ENCODE data around the gene NLGN1. TPM values are rescaled to one million over a fixed set of nuclear protein-coding genes. Genes with fewer than 3 reads are reported as not detected.

The NLGN1 gene
- total and polyA plus RNA-seq, 5 experiments from 2014 or later, result not detected

DNA sequence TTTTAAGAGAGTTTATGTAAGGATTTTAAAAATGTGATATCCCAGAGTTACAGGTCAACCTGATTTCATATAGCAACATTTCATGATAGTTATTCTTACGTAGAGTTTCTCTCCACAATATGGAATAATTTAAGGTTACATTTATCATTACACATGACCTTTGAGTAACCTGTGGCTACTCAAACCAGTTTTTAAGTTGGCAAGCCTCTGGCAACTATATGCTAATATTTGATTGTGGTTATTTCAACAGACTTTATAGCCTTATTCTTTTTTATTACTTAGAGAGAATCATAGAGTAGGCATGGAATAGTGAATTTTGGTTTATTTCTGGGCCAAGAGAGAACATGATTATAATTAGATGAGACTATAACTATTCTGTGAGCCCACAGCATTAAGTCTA lies 504.9 kb downstream of the NLGN1 start:
- DNase-seq, result no peak
- Mint-ChIP-seq H3K4me1 (no peaks in the 10 kb centered on the region), H3K9me3 (peaks cover 0 to 9% (median 0%) of the 10 kb centered on the region in 9 donors), H3K27me3 (no peaks in the 10 kb centered on the region), H3K36me3 (no peaks in the 10 kb centered on the region), H3K27ac (no peak overlapping the region), H3K4me3 (no peak overlapping the region)
- ATAC-seq, result no peak
- POLR2A ChIA-PET, result no interaction called here

DNA sequence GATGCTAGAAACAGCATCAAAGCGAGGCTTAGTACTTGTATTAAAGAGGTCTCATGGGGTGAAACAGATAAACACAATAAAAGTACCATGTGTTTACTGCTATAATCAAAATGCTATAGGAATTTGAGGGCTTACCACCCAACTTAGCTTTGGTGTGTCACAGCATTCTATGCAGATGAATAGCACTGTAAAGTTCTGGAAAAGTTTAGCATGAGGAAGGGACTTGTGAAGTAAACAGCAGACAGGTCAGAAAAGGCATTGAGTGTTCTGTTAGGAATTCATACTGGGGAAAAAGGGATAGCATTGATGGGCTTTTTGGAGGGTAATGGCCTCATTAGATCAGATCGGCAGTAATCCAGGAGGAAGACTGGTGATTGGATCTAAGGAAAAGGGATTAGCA lies 505.3 kb downstream of the NLGN1 start:
- POLR2A ChIA-PET, result no interaction called here
- no peaks in the 10 kb centered on the region for H3K4me1 Mint-ChIP-seq
- H3K9me3 Mint-ChIP-seq, result peaks cover 0 to 9% (median 0%) of the 10 kb centered on the region in 9 donors
- DNase-seq (no peak), ATAC-seq (no peak)
- H3K4me3 Mint-ChIP-seq, result no peak overlapping the region
- H3K27me3 Mint-ChIP-seq, result no peaks in the 10 kb centered on the region
- no peaks in the 10 kb centered on the region for H3K36me3 Mint-ChIP-seq
- no peak overlapping the region for H3K27ac Mint-ChIP-seq

- Mint-ChIP-seq H3K27me3 (peaks cover 0 to 3% (median 0%) of the 10 kb centered on the region in 5 donors), H3K4me1 (no peaks in the 10 kb centered on the region), H3K9me3 (peaks cover 0 to 13% (median 0%) of the 10 kb centered on the region in 9 donors), H3K36me3 (no peaks in the 10 kb centered on the region), H3K27ac (no peak overlapping the region), H3K4me3 (no peak overlapping the region)
- ATAC-seq (no peak), DNase-seq (no peak)
- POLR2A ChIA-PET, result no interaction called here
Observed at GRCh38 chr3:173905381-173905780, 507.8 kb downstream of the NLGN1 start.

- ATAC-seq (no peak), DNase-seq (no peak)
- POLR2A ChIA-PET, result no interaction called here
- Mint-ChIP-seq H3K27ac (no peak overlapping the region), H3K9me3 (peaks cover 0 to 8% (median 0%) of the 10 kb centered on the region in 9 donors), H3K27me3 (peaks cover 0 to 3% (median 0%) of the 10 kb centered on the region in 5 donors), H3K36me3 (no peaks in the 10 kb centered on the region), H3K4me1 (no peaks in the 10 kb centered on the region), H3K4me3 (no peak overlapping the region)
Observed at GRCh38 chr3:173911446-173911845, 513.9 kb downstream of the NLGN1 start.

GRCh38 chr3:173912126-173912525 lies 514.6 kb downstream of the NLGN1 start:
- Mint-ChIP-seq H3K27me3 (peaks cover 0 to 3% (median 0%) of the 10 kb centered on the region in 5 donors), H3K27ac (no peak overlapping the region), H3K36me3 (no peaks in the 10 kb centered on the region), H3K4me1 (no peaks in the 10 kb centered on the region), H3K9me3 (peaks cover 0 to 8% (median 0%) of the 10 kb centered on the region in 9 donors), H3K4me3 (no peak overlapping the region)
- ATAC-seq, result no peak
- DNase-seq, result no peak
- POLR2A ChIA-PET, result no interaction called here

- Mint-ChIP-seq H3K9me3 (peaks cover 0 to 8% (median 0%) of the 10 kb centered on the region in 9 donors), H3K27ac (no peak overlapping the region), H3K36me3 (no peaks in the 10 kb centered on the region), H3K4me1 (no peaks in the 10 kb centered on the region), H3K27me3 (peaks cover 0 to 3% (median 0%) of the 10 kb centered on the region in 5 donors), H3K4me3 (no peak overlapping the region)
- ATAC-seq (no peak), DNase-seq (no peak)
- POLR2A ChIA-PET, result no interaction called here
Observed at GRCh38 chr3:173913397-173913796, 515.9 kb downstream of the NLGN1 start.

DNA sequence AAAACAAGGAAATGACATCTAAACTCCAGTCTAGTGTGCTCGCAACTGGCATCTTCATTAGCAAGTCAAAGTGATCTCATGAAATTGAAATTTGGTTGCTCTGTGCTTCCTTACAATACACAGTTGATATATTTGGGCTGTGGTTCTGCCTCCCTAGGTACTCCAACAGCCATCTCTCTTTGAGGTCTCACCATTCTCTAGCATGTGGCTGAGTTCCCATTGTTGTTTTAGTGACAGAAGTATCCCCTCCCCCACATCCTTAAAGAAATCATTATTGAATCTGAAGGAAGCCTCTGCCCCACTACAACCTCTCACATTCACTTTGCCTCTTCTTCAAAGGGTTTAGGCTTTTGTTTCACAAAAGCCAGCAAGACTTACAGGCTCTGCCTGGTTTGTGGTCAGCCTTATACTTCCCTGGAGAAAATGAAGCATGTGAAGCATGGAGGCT lies 516.5 kb downstream of the NLGN1 start:
- ATAC-seq, result no peak
- Mint-ChIP-seq H3K9me3 (peaks cover 0 to 8% (median 0%) of the 10 kb centered on the region in 9 donors), H3K27ac (no peak overlapping the region), H3K4me3 (no peak overlapping the region), H3K36me3 (no peaks in the 10 kb centered on the region), H3K4me1 (no peaks in the 10 kb centered on the region), H3K27me3 (peaks cover 0 to 3% (median 0%) of the 10 kb centered on the region in 5 donors)
- POLR2A ChIA-PET, result no interaction called here
- DNase-seq, result no peak

DNA sequence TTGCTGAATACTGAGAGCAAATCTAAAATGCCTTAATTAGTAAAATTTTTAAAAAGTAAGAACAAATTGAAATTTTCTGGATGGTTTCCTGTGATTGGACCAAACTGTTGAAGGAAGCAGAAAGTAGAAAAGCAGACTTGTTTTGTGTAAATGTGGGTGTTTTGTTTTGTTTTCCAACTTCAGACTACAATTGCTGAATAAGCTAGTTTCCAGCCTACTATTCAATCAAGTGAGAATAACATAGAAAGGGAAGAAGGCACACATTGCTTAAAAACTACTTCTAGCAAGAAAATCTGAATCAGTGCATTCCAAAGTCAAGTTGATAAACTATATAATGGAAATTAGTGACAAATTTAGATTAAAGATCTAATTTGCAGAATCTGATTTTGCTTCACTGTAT lies 519.3 kb downstream of the NLGN1 start:
- no peaks in the 10 kb centered on the region for H3K4me1 Mint-ChIP-seq
- H3K27ac Mint-ChIP-seq, result no peak overlapping the region
- no peaks in the 10 kb centered on the region for H3K27me3 Mint-ChIP-seq
- no peaks in the 10 kb centered on the region for H3K36me3 Mint-ChIP-seq
- H3K4me3 Mint-ChIP-seq, result no peak overlapping the region
- POLR2A ChIA-PET, result no interaction called here
- DNase-seq (no peak), ATAC-seq (no peak)
- H3K9me3 Mint-ChIP-seq, result peaks cover 0 to 3% (median 0%) of the 10 kb centered on the region in 9 donors

- POLR2A ChIA-PET, result no interaction called here
- Mint-ChIP-seq H3K4me1 (no peaks in the 10 kb centered on the region), H3K36me3 (no peaks in the 10 kb centered on the region), H3K27me3 (no peaks in the 10 kb centered on the region), H3K4me3 (no peak overlapping the region), H3K9me3 (peaks cover 0 to 3% (median 0%) of the 10 kb centered on the region in 9 donors), H3K27ac (no peak overlapping the region)
- DNase-seq (no peak), ATAC-seq (no peak)
Observed at GRCh38 chr3:173920386-173920785, 522.8 kb downstream of the NLGN1 start.

GRCh38 chr3:173921732-173922131 lies 524.2 kb downstream of the NLGN1 start:
- Mint-ChIP-seq H3K36me3 (no peaks in the 10 kb centered on the region), H3K9me3 (peaks cover 0 to 3% (median 0%) of the 10 kb centered on the region in 9 donors), H3K27ac (no peak overlapping the region), H3K27me3 (no peaks in the 10 kb centered on the region), H3K4me3 (no peak overlapping the region), H3K4me1 (no peaks in the 10 kb centered on the region)
- POLR2A ChIA-PET, result no interaction called here
- DNase-seq (no peak), ATAC-seq (no peak)

DNA sequence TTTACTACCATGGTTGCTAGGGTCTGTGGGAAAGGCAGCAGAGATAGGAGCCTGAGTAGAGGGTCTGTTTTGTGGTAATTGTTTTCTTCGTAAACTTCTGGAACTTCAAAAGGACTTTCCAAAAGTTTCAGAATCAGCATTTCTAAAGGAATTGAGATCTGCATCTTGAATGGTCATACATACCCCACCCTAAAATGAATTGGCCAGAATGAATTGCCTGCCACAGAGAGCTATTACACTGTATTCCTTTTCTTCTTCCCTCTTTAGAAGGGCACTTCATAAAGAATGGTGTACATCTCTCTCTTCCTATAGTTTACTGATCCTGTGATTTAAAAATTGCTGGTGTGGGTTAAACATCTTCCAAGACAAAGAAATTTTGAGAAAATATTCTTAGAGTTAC lies 525.7 kb downstream of the NLGN1 start:
- POLR2A ChIA-PET, result no interaction called here
- Mint-ChIP-seq H3K4me1 (no peaks in the 10 kb centered on the region), H3K9me3 (peaks cover 0 to 6% (median 0%) of the 10 kb centered on the region in 9 donors), H3K27me3 (no peaks in the 10 kb centered on the region), H3K4me3 (no peak overlapping the region), H3K36me3 (no peaks in the 10 kb centered on the region), H3K27ac (no peak overlapping the region)
- ATAC-seq (no peak), DNase-seq (no peak)

GRCh38 chr3:173930251-173930650 lies 532.7 kb downstream of the NLGN1 start:
- Mint-ChIP-seq H3K27me3 (no peaks in the 10 kb centered on the region), H3K27ac (no peak overlapping the region), H3K36me3 (no peaks in the 10 kb centered on the region), H3K4me3 (no peak overlapping the region), H3K4me1 (no peaks in the 10 kb centered on the region), H3K9me3 (peaks cover 0 to 8% (median 0%) of the 10 kb centered on the region in 9 donors)
- DNase-seq (no peak), ATAC-seq (no peak)
- POLR2A ChIA-PET, result no interaction called here

DNA sequence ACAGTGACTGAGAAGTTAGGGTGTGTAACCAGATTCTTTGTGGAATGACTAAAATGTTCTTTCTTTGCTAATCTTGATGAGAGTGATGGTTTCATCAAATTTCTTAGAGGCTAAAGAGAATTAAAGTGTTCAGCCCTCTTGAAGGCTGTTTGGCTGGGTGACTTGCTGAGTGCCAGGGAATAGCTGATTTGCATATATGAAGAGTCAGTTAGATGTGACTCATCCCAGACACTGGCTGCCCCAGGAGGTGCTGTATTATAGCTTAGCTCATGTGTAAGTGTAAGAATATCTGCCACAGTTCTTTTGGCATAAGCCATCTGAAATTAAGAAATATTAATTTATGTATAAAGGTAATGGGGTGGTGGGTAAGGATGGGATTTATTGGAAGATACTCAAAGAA lies 535.1 kb downstream of the NLGN1 start:
- ATAC-seq, result no peak

DNA sequence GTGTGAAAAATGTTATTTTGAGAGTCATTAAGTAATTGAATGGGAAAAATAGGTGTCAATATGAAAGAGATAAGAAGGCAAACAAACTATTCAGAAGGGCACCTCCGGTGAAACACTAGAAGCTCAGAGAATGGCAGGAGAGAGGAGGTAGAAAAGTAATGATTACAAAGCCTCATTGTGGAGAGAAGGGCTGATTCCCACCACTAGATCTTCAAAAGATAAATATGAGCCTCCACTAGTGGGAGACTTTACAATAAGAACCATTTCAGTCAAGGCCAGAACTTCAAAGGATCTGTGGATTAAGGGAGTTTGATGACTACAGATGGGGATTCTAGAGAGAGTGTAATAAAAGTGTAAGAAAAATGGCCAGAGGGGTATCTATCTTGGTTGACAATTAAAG lies 535.6 kb downstream of the NLGN1 start:
- H3K4me3 Mint-ChIP-seq, result no peak overlapping the region
- H3K4me1 Mint-ChIP-seq, result no peaks in the 10 kb centered on the region
- POLR2A ChIA-PET, result no interaction called here
- DNase-seq (no peak), ATAC-seq (no peak)
- H3K27me3 Mint-ChIP-seq, result no peaks in the 10 kb centered on the region
- H3K9me3 Mint-ChIP-seq, result peaks cover 0 to 5% (median 0%) of the 10 kb centered on the region in 9 donors
- no peaks in the 10 kb centered on the region for H3K36me3 Mint-ChIP-seq
- H3K27ac Mint-ChIP-seq, result no peak overlapping the region

More for the DNA sequence above, 535.1 kb downstream of the NLGN1 start:
- peaks cover 0 to 8% (median 0%) of the 10 kb centered on the region in 9 donors for H3K9me3 Mint-ChIP-seq
- no peaks in the 10 kb centered on the region for H3K27me3 Mint-ChIP-seq
- no peak for DNase-seq
- no peaks in the 10 kb centered on the region for H3K4me1 Mint-ChIP-seq
- no peak overlapping the region for H3K4me3 Mint-ChIP-seq
- POLR2A ChIA-PET, result no interaction called here
- no peak overlapping the region for H3K27ac Mint-ChIP-seq
- H3K36me3 Mint-ChIP-seq, result no peaks in the 10 kb centered on the region

All from naive thymus-derived CD8-positive, alpha-beta T cell (primary cell).